ENCODE measurements around the gene STRN4. TPM values are rescaled to one million over a fixed set of nuclear protein-coding genes. Genes with fewer than 3 reads are reported as not detected.
A peak's percentile ranks its signal among the peaks of the same experiment; 100 is the strongest.

Gene STRN4
- total and polyA plus RNA-seq, 9 of the 15 experiments (the other 6 are each of a cell fraction or from before 2014, with no cell fraction given): 0.62 to 83.7 (median 36.9) TPM

DNA sequence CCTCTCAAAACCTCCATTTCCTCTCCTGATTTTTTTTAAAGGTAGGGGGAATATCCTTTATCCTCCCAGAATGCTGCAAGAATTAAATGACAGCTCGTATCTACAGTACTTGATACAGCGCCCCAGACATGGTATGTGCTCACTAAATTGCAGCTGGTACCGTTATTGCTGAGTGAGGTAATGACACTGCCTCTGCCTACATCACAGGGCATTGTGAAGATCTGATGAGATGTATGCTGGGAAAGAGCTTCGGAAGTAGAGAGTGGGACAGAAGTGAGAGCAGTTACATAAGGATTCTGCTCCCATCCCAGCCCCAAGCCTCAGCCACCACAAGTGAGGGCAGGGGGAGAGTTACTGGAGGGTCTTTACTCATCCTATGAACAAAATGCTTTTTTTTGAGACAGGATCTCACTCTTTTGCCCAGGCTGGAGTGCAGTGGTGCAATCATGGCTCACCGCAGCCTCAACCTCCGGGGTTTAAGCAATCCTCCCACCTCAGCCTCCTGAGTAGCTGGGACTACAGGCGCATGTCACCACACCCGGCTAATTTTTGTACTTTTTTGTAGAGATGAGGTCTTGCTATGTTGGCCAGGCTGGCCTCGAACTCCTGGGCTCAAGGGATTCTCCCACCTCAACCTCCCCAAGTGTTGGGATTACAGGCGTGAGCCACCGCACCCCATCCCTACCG is 2.1 kb downstream of the STRN4 start:
- ChIA-PET POLR2A (interaction anchor here (1.9 kb wide), 1 partner anchor 9 kb away, joined by 6 read pairs; no protein-coding TSS in a partner anchor), CTCF (ENCODE audit: low intra/inter-chr PET ratio) (no interaction called here)
- no peaks in the 10 kb centered on the region for H3K27me3 ChIP-seq (ENCODE audit: control insufficient read depth in 2 of 2, insufficient read depth in 2 of 2, low read length in 2 of 2)
- intact Hi-C loops (cut with micrococcal nuclease) (no loop called here), in situ Hi-C loops (cut with MboI) (no loop called here)
- no peak overlapping the region for H3K27ac ChIP-seq (ENCODE audit: extremely low read depth, low read depth, low read length)
- TF ChIP-seq ZNF121 (CRISPR knock-in tag; conservative IDR thresholded peaks at IDR 0.05) (peak; percentile 52; the same call in 1 of the 2 replicates), HDGF (IDR thresholded peaks at IDR 0.05) (no peak), NR2C1 (IDR thresholded peaks at IDR 0.05) (no peak), NR2C1 (tag; IDR thresholded peaks at IDR 0.05) (no peak)
- ATAC-seq: no peak
- H3K4me1 ChIP-seq (replicated peaks in 1 of 2; ENCODE audit: control insufficient read depth in 2 of 2, insufficient read depth in 2 of 2, low read length in 2 of 2): peaks cover 11 to 39% of the 10 kb centered on the region in 2 experiments; a peak in 4 of 5 replicates
- peaks cover 76% of the 10 kb centered on the region for H3K79me2 ChIP-seq (ENCODE audit: control insufficient read depth, insufficient read depth, low read length)
- H3K4me2 ChIP-seq (ENCODE audit: insufficient read depth, low read length): peak overlapping the region; percentile 94
- no peak for FAIRE-seq
- TSS peak; percentile 31 for BruUV-seq (replicated peaks)
- peaks cover 47% of the 10 kb centered on the region; the same call in 1 of the 3 replicates for H3K36me3 ChIP-seq (ENCODE audit: control insufficient read depth, insufficient read depth, low read length)
- peaks cover 2% of the 10 kb centered on the region for H3K9me1 ChIP-seq (ENCODE audit: control insufficient read depth, insufficient read depth, low read length)
- no peak for DNase-seq (ENCODE audit: extremely low read depth in 1 of 4, low spot score in 3 of 4)
- H3K9me3 ChIP-seq (replicated peaks; ENCODE audit: control insufficient read depth, insufficient read depth, low read depth, low read length): no peaks in the 10 kb centered on the region
- peak overlapping the region; percentile 91 to 99; a peak in 2 of 4 replicates for H3K9ac ChIP-seq (ENCODE audit: insufficient read depth in 1 of 2, low read depth in 2 of 2, low read length in 2 of 2)
- no peak overlapping the region for H2AFZ ChIP-seq (ENCODE audit: low read depth, low read length)
- H4K20me1 ChIP-seq (replicated peaks; ENCODE audit: control insufficient read depth, insufficient read depth, low read length): peaks cover 39% of the 10 kb centered on the region
- 72% methylated on average over 12 of the region's 12 CpGs for WGBS (ENCODE audit: insufficient coverage, low coverage, missing lambda C conversion rate)
- peak overlapping the region; percentile 98; the same call in 1 of the 2 replicates for H3K4me3 ChIP-seq

DNA sequence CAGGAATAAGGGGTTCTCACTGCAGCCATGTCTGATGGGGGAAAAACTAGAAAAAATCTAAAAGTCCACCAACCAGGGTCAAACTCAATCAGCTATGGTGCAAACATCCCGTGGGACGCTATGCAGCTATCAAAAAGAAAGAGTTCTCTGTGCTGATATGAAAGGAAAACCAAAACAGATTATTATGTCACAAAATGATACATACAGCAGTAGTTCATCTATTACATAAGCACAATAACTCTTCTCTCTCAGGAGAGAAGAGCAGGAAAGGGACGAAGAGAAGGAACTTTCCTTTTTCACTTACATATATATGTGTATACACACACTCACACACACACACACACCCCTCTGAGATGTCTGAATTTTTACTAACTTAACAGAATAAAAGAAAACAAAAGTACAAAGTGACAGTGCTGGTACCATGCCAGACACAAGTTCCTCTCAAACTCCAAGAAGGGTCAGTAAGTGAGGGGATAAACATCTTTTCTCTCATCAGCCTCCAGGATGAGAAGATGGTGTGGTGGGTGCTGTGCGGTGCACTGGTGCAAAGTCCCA is 3.2 kb downstream of the STRN4 start:
- no peak for FAIRE-seq
- DNase-seq (ENCODE audit: extremely low read depth in 1 of 4, low spot score in 3 of 4): no peak
- peaks cover 87% of the 10 kb centered on the region for H3K79me2 ChIP-seq (ENCODE audit: control insufficient read depth, insufficient read depth, low read length)
- H3K9me3 ChIP-seq (replicated peaks; ENCODE audit: control insufficient read depth, insufficient read depth, low read depth, low read length): no peaks in the 10 kb centered on the region
- WGBS (ENCODE audit: insufficient coverage, low coverage, missing lambda C conversion rate): 77% methylated on average over 4 of the region's 4 CpGs
- no peak overlapping the region for H3K27ac ChIP-seq (ENCODE audit: extremely low read depth, low read depth, low read length)
- peaks cover 53% of the 10 kb centered on the region; the same call in 2 of the 3 replicates for H3K36me3 ChIP-seq (ENCODE audit: control insufficient read depth, insufficient read depth, low read length)
- no peak for ATAC-seq
- H3K9me1 ChIP-seq (ENCODE audit: control insufficient read depth, insufficient read depth, low read length): peaks cover 5% of the 10 kb centered on the region
- intact Hi-C loops (cut with micrococcal nuclease) (no loop called here), in situ Hi-C loops (cut with MboI) (no loop called here)
- H3K4me3 ChIP-seq: no peak overlapping the region
- ChIA-PET POLR2A (interaction anchor here (0.7 to 1.9 kb wide), 3 partner anchors 10 to 51 kb away, joined by 3 to 6 read pairs (median 3); no protein-coding TSS in a partner anchor), CTCF (ENCODE audit: low intra/inter-chr PET ratio) (no interaction called here)
- no peaks in the 10 kb centered on the region for H3K27me3 ChIP-seq (ENCODE audit: control insufficient read depth in 2 of 2, insufficient read depth in 2 of 2, low read length in 2 of 2)
- H2AFZ ChIP-seq (ENCODE audit: low read depth, low read length): no peak overlapping the region
- H4K20me1 ChIP-seq (replicated peaks; ENCODE audit: control insufficient read depth, insufficient read depth, low read length): peaks cover 49% of the 10 kb centered on the region
- no peak overlapping the region for H3K4me2 ChIP-seq (ENCODE audit: insufficient read depth, low read length)
- no TSS peak for BruUV-seq (replicated peaks)
- TF ChIP-seq KAT2B (IDR thresholded peaks at IDR 0.05; ENCODE audit: low read depth, low read length) (no peak), CBX8 (IDR thresholded peaks at IDR 0.05; ENCODE audit: borderline replicate concordance, extremely low read depth, low read depth, low read length, poor library complexity, severe bottlenecking) (no peak), GABPB1 (CRISPR knock-in tag; IDR thresholded peaks at IDR 0.05) (no peak), HEY1 (CRISPR knock-in tag; IDR thresholded peaks at IDR 0.05; ENCODE audit: borderline replicate concordance) (no peak), ATF7 (IDR thresholded peaks at IDR 0.05) (no peak)
- TF ChIP-seq, protein P1, sequence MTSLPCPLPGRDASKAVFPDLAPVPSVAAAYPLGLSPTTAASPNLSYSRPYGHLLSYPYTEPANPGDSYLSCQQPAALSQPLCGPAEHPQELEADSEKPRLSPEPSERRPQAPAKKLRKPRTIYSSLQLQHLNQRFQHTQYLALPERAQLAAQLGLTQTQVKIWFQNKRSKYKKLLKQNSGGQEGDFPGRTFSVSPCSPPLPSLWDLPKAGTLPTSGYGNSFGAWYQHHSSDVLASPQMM (CRISPR knock-in tag; IDR thresholded peaks at IDR 0.05): no peak
- TF ChIP-seq, protein P2, sequence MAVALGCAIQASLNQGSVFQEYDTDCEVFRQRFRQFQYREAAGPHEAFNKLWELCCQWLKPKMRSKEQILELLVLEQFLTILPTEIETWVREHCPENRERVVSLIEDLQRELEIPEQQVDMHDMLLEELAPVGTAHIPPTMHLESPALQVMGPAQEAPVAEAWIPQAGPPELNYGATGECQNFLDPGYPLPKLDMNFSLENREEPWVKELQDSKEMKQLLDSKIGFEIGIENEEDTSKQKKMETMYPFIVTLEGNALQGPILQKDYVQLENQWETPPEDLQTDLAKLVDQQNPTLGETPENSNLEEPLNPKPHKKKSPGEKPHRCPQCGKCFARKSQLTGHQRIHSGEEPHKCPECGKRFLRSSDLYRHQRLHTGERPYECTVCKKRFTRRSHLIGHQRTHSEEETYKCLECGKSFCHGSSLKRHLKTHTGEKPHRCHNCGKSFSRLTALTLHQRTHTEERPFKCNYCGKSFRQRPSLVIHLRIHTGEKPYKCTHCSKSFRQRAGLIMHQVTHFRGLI (CRISPR knock-in tag; IDR thresholded peaks at IDR 0.05): no peak
- no peak overlapping the region; a peak in 1 of 4 replicates for H3K9ac ChIP-seq (ENCODE audit: insufficient read depth in 1 of 2, low read depth in 2 of 2, low read length in 2 of 2)
- H3K4me1 ChIP-seq (replicated peaks in 1 of 2; ENCODE audit: control insufficient read depth in 2 of 2, insufficient read depth in 2 of 2, low read length in 2 of 2): peaks cover 17 to 46% of the 10 kb centered on the region in 2 experiments; a peak in 4 of 5 replicates
